Measurements from ENCODE around the gene KLHL29.

DNA sequence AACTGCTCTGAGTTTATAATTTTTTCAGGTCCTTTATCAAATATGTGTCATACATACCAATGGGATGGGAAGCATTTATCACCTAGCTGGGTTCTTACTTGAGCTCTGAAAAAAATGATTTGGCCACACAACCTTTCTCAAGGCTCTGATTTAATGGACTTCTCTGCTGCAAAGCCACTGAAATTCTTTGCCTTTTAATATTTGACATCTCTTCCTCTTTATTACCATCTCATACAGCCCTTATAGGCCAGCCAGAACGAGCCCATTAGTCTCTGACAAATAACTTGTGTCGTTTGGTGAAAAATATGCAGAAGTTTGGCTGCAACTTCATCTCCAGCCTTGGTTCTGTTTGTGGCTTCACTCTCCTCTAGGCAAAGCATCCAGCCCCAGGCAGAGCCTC, 292.9 kb downstream of the KLHL29 start:
- TF ChIP-seq, protein P1, sequence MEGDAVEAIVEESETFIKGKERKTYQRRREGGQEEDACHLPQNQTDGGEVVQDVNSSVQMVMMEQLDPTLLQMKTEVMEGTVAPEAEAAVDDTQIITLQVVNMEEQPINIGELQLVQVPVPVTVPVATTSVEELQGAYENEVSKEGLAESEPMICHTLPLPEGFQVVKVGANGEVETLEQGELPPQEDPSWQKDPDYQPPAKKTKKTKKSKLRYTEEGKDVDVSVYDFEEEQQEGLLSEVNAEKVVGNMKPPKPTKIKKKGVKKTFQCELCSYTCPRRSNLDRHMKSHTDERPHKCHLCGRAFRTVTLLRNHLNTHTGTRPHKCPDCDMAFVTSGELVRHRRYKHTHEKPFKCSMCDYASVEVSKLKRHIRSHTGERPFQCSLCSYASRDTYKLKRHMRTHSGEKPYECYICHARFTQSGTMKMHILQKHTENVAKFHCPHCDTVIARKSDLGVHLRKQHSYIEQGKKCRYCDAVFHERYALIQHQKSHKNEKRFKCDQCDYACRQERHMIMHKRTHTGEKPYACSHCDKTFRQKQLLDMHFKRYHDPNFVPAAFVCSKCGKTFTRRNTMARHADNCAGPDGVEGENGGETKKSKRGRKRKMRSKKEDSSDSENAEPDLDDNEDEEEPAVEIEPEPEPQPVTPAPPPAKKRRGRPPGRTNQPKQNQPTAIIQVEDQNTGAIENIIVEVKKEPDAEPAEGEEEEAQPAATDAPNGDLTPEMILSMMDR (IDR thresholded peaks at IDR 0.05), result no peak
- no peak for TF ChIP-seq EZH2 (IDR thresholded peaks at IDR 0.05; ENCODE audit: borderline replicate concordance, insufficient read depth, low read depth, low read length, poor library complexity, severe bottlenecking)

Data from B cell (primary cell).